Esophagus muscularis mucosa (tissue), 4 donors: ENCODE results near the gene DBF4. TPM values are rescaled to one million over a fixed set of nuclear protein-coding genes. Genes with fewer than 3 reads are reported as not detected.

Experiments used
- DNase-seq: peaks from one replicate; pipeline ENCODE4 v3.0.0-alpha.2; 2017; ENCODE audit errors: extremely low spot score
- H3K27ac ChIP-seq, 4 donors: fragments of 200-600 bp; sonication (generic); replicated peaks in 1 of 4; 1 replicate in 3 of 4; 2 replicates in 1 of 4; pipeline ENCODE4 v1.5.1; 2016 to 2019; ENCODE audit warnings: mild to moderate bottlenecking in 1 of 4
- H3K27me3 ChIP-seq, 4 donors: fragments of 200-600 bp; sonication (generic); one replicate each; pipeline versions ENCODE4 v1.5.1 to v1.6.0; 2016 to 2019
- H3K36me3 ChIP-seq, 4 donors: fragments of 200-600 bp; sonication (generic); one replicate each; pipeline ENCODE4 v1.5.1; 2016 to 2019
- H3K4me1 ChIP-seq, 4 donors: fragments of 200-600 bp; sonication (generic); one replicate each; pipeline ENCODE4 v1.5.1; 2016 to 2019
- H3K4me3 ChIP-seq, 4 donors: fragments of 200-600 bp; sonication (generic); 1 replicate in 2 of 4; 2 replicates in 2 of 4; pipeline ENCODE4 v1.5.1; 2016 to 2019; ENCODE audit warnings: mild to moderate bottlenecking in 4 of 4, moderate library complexity in 1 of 4
- H3K9me3 ChIP-seq, 4 donors: fragments of 200-600 bp; sonication (generic); 1 replicate in 3 of 4; 2 replicates in 1 of 4; pipeline ENCODE4 v1.5.1; 2016 to 2019
- EP300 ChIP-seq: sonication (generic); formaldehyde crosslinking; IDR thresholded peaks from one replicate; pipeline ENCODE4 v1.6.1; 2017; ENCODE audit warnings: antibody characterized with exemption
- POLR2A ChIP-seq: fragments of 450-650 bp; IDR thresholded peaks from one replicate; pipeline ENCODE4 v1.6.1; 2017; ENCODE audit warnings: antibody characterized with exemption, moderate library complexity, mild to moderate bottlenecking, low read depth
- POLR2AphosphoS5 ChIP-seq, 2 donors: sonication (generic); formaldehyde crosslinking; IDR thresholded peaks; one replicate each; pipeline ENCODE4 v1.6.1; 2017; ENCODE audit warnings: antibody characterized with exemption in 2 of 2
- WGBS: methylation state at CpG from one replicate; pipeline ENCODE4 v1.1.5; 2018; 5-methylcytosine and 5-hydroxymethylcytosine counted together
- intact Hi-C: fragments of 100-400 bp; cut with DNase I; formaldehyde crosslinking; loops from one replicate; pipeline ENCODE4 v1.15.1; 2023
- total RNA-seq, 4 donors: library from RNA; depleted of rRNA; stranded (reverse); fragments of >200 nt; gene quantifications; one replicate each; pipeline versions ENCODE4 v1.1.0 to v1.2.1, GENCODE V29; 2016
- TF ChIP-seq, protein P1 (sequence below), 3 experiments: fragments of 200-600 bp in 2 of 3; fragments of 450-650 bp in 1 of 3; sonication (generic) in 2 of 3; IDR thresholded peaks; one replicate each; pipeline ENCODE4 v1.5.1; 2017 to 2019; ENCODE audit warnings: antibody characterized with exemption in 3 of 3, mild to moderate bottlenecking in 2 of 3, moderate library complexity in 1 of 3

Gene DBF4
- total RNA-seq, 4 donors from 2014 or later, result 3.3 to 9.8 (median 6.2) TPM

- DNase-seq, result no peak
- intact Hi-C loops, result loop anchor here (10.0 kb wide), 1 partner anchor 251 kb away; the partner anchor contains the start of gene RUNDC3B
- Histone ChIP-seq H3K27ac (peak overlapping the region; percentile 91 to 96 (median 92)), H3K4me1 (peaks cover 20 to 29% (median 25%) of the 10 kb centered on the region in 4 donors), H3K9me3 (peaks cover 0 to 9% (median 0%) of the 10 kb centered on the region in 4 donors), H3K36me3 (peaks cover 0 to 8% (median 0%) of the 10 kb centered on the region in 4 donors), H3K27me3 (no peaks in the 10 kb centered on the region), H3K4me3 (peak overlapping the region; percentile 71 to 91 (median 85))
- TF ChIP-seq EP300, result no peak
- TF ChIP-seq POLR2A, result no peak
- TF ChIP-seq, protein P1, sequence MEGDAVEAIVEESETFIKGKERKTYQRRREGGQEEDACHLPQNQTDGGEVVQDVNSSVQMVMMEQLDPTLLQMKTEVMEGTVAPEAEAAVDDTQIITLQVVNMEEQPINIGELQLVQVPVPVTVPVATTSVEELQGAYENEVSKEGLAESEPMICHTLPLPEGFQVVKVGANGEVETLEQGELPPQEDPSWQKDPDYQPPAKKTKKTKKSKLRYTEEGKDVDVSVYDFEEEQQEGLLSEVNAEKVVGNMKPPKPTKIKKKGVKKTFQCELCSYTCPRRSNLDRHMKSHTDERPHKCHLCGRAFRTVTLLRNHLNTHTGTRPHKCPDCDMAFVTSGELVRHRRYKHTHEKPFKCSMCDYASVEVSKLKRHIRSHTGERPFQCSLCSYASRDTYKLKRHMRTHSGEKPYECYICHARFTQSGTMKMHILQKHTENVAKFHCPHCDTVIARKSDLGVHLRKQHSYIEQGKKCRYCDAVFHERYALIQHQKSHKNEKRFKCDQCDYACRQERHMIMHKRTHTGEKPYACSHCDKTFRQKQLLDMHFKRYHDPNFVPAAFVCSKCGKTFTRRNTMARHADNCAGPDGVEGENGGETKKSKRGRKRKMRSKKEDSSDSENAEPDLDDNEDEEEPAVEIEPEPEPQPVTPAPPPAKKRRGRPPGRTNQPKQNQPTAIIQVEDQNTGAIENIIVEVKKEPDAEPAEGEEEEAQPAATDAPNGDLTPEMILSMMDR (IDR thresholded peaks at IDR 0.05), result no peak
- no peak for TF ChIP-seq POLR2AphosphoS5 (IDR thresholded peaks at IDR 0.05)
- WGBS, result 3% methylated on average over 21 of the region's 35 CpGs
Measured at GRCh38 chr7:87875151-87876039, 898 bp upstream of the DBF4 start.

- TF ChIP-seq, protein P1 (IDR thresholded peaks at IDR 0.05), result no peak
- TF ChIP-seq POLR2AphosphoS5 (IDR thresholded peaks at IDR 0.05) (no peak), POLR2A (no peak), EP300 (no peak)
- Histone ChIP-seq H3K9me3 (no peaks in the 10 kb centered on the region), H3K27me3 (no peaks in the 10 kb centered on the region), H3K4me3 (peak overlapping the region; percentile 71 to 91 (median 85)), H3K27ac (peak overlapping the region; percentile 91 to 96 (median 92)), H3K36me3 (no peaks in the 10 kb centered on the region), H3K4me1 (peaks cover 20 to 29% (median 25%) of the 10 kb centered on the region in 4 donors)
- peak; percentile 92 for DNase-seq
- intact Hi-C loops, result loop anchor here (10.0 kb wide), 1 partner anchor 252 kb away; the partner anchor contains the start of gene RUNDC3B
- WGBS, result 2% methylated on average over 23 of the region's 27 CpGs
Measured at GRCh38 chr7:87876869-87877234, 559 bp downstream of the DBF4 start.

- H3K4me3 ChIP-seq, result peak overlapping the region; percentile 71 to 91 (median 85)
- H3K27ac ChIP-seq, result peak overlapping the region; percentile 91 to 96 (median 92)
- no peak for DNase-seq
- no peaks in the 10 kb centered on the region for H3K9me3 ChIP-seq
- H3K27me3 ChIP-seq, result no peaks in the 10 kb centered on the region
- no peaks in the 10 kb centered on the region for H3K36me3 ChIP-seq
- intact Hi-C loops, result loop anchor here (10.0 kb wide), 1 partner anchor 253 kb away; the partner anchor contains the start of gene RUNDC3B
- 7% methylated on average over 10 of the region's 10 CpGs for WGBS
- H3K4me1 ChIP-seq, result peaks cover 20 to 29% (median 25%) of the 10 kb centered on the region in 4 donors
- TF ChIP-seq EP300, result no peak
- TF ChIP-seq POLR2A, result no peak
- TF ChIP-seq, protein P1 (IDR thresholded peaks at IDR 0.05), result no peak
- TF ChIP-seq POLR2AphosphoS5 (IDR thresholded peaks at IDR 0.05), result no peak
Measured at GRCh38 chr7:87877366-87878040, 1.2 kb downstream of the DBF4 start.

- Histone ChIP-seq H3K36me3 (no peaks in the 10 kb centered on the region), H3K4me3 (no peak overlapping the region), H3K4me1 (peaks cover 20 to 29% (median 25%) of the 10 kb centered on the region in 4 donors), H3K27me3 (no peaks in the 10 kb centered on the region), H3K27ac (no peak overlapping the region), H3K9me3 (no peaks in the 10 kb centered on the region)
- 63% methylated on average over 3 of the region's 3 CpGs for WGBS
- no peak for DNase-seq
- intact Hi-C loops, result loop anchor here (10.0 kb wide), 1 partner anchor 253 kb away; the partner anchor contains the start of gene RUNDC3B
- TF ChIP-seq POLR2A (no peak), POLR2AphosphoS5 (IDR thresholded peaks at IDR 0.05) (no peak), EP300 (no peak)
- TF ChIP-seq, protein P1 (IDR thresholded peaks at IDR 0.05), result no peak
Measured at GRCh38 chr7:87878208-87878735, 2.0 kb downstream of the DBF4 start.
